SK-N-SH (cell line): ENCODE measurements around the gene ZNF827. TPM values are rescaled to one million over a fixed set of nuclear protein-coding genes. Genes with fewer than 3 reads are reported as not detected.

ENCODE experiments used
- CTCF ChIA-PET: fragments of 300-600, 350-600 bp; formaldehyde crosslinking; extraction: SDS; loops from one replicate; lab custom pipeline; 2021; lab: Yijun Ruan, JAX
- POLR2A ChIA-PET: fragments of 350-600 bp; sonication (Branson Sonifier 250); formaldehyde crosslinking; extraction: SDS; loops from one replicate; lab custom pipeline; 2020; ENCODE audit warnings: antibody characterized with exemption, inconsistent platforms; lab: Yijun Ruan, JAX
- DNase-seq: peaks from one replicate; pipeline ENCODE4 v3.0.0; 2012
- H2AFZ ChIP-seq: fragments of 200-600 bp; sonication (generic); 2 replicates; pipeline ENCODE4 v1.8.1; 2016; ENCODE audit warnings: antibody characterized with exemption, mild to moderate bottlenecking, low read depth
- H3F3A ChIP-seq: fragments of 200-600 bp; sonication (generic); replicated peaks from 2 replicates; pipeline ENCODE3; 2016; ENCODE audit warnings: antibody characterized with exemption, mild to moderate bottlenecking; ENCODE audit not compliant: insufficient read depth
- H3K27ac ChIP-seq, 2 experiments: fragments of 200-500 bp in 1 of 2; fragments of 200-600 bp in 1 of 2; sonication (Bioruptor generic) in 1 of 2; sonication (generic), shearing (Covaris generic) in 1 of 2; 2 replicates each; pipeline versions ENCODE4 v1.5.1 to v1.6.1; 2014 to 2016; ENCODE audit warnings: low read depth in 2 of 2, inconsistent platforms in 1 of 2, low read length in 1 of 2, mild to moderate bottlenecking in 1 of 2, mixed read lengths in 1 of 2
- H3K27me3 ChIP-seq: fragments of 200-600 bp; sonication (generic), shearing (Covaris generic); 2 replicates; pipeline ENCODE4 v1.6.1; 2016; ENCODE audit warnings: mixed run types; ENCODE audit not compliant: insufficient read depth
- H3K36me3 ChIP-seq, 2 experiments: fragments of 200-500 bp in 1 of 2; fragments of 200-600 bp in 1 of 2; sonication (Bioruptor generic) in 1 of 2; sonication (generic) in 1 of 2; replicated peaks in 1 of 2; 2 replicates each; pipeline versions ENCODE3 to v1.5.1; 2014 to 2016; ENCODE audit warnings: low read length in 1 of 2, mild to moderate bottlenecking in 1 of 2; ENCODE audit not compliant: insufficient read depth in 2 of 2, control insufficient read depth in 1 of 2
- H3K4me1 ChIP-seq, 2 experiments: fragments of 200-500 bp in 1 of 2; fragments of 200-600 bp in 1 of 2; sonication (Bioruptor generic) in 1 of 2; sonication (generic), shearing (Covaris generic) in 1 of 2; 2 replicates each; pipeline versions ENCODE4 v1.5.1 to v1.6.1; 2014 to 2016; ENCODE audit warnings: low read depth in 1 of 2, low read length in 1 of 2, mixed run types in 1 of 2; ENCODE audit not compliant: insufficient read depth in 2 of 2, control insufficient read depth in 1 of 2
- H3K4me2 ChIP-seq: fragments of 200-600 bp; sonication (generic), shearing (Covaris generic); 2 replicates; pipeline ENCODE4 v1.6.1; 2017; ENCODE audit warnings: mixed run types
- H3K4me3 ChIP-seq, 2 experiments: fragments of 200-500 bp in 1 of 2; fragments of 200-600 bp in 1 of 2; sonication (Bioruptor generic) in 1 of 2; sonication (generic), shearing (Covaris generic) in 1 of 2; 2 replicates each; pipeline versions ENCODE4 v1.5.1 to v1.8.1; 2014 to 2016; ENCODE audit warnings: low read depth in 2 of 2, inconsistent platforms in 1 of 2, low read length in 1 of 2, mild to moderate bottlenecking in 1 of 2, mixed read lengths in 1 of 2, moderate library complexity in 1 of 2
- H3K79me2 ChIP-seq: fragments of 200-600 bp; sonication (generic); 2 replicates; pipeline ENCODE4 v1.8.1; 2017; ENCODE audit warnings: mild to moderate bottlenecking; ENCODE audit not compliant: insufficient read depth
- H3K9ac ChIP-seq: fragments of 200-600 bp; sonication (generic); 2 replicates; pipeline ENCODE4 v1.6.1; 2017; ENCODE audit warnings: mixed run types
- H3K9me2 ChIP-seq: fragments of 200-600 bp; sonication (generic); 2 replicates; pipeline ENCODE4 v1.6.1; 2017; ENCODE audit warnings: mixed run types
- H3K9me3 ChIP-seq: fragments of 200-600 bp; sonication (generic); 2 replicates; pipeline ENCODE4 v1.6.1; 2017; ENCODE audit warnings: mixed run types, mild to moderate bottlenecking, moderate library complexity
- H4K20me1 ChIP-seq: fragments of 200-600 bp; sonication (generic); 2 replicates; pipeline ENCODE4 v1.6.1; 2017; ENCODE audit warnings: mild to moderate bottlenecking, mixed run types; ENCODE audit not compliant: insufficient read depth
- CHD2 ChIP-seq: fragments of 150-350 bp; IDR thresholded peaks from 2 replicates; pipeline ENCODE4 v1.6.1; 2018; ENCODE audit warnings: low read length; ENCODE audit not compliant: partially characterized antibody
- ELF1 ChIP-seq: IDR thresholded peaks from 2 replicates; pipeline ENCODE4 v1.4.0; 2012
- EP300 ChIP-seq, 2 experiments: IDR thresholded peaks; 2 replicates each; pipeline versions ENCODE4 v1.4.0 to v1.6.1; 2012; ENCODE audit warnings: borderline replicate concordance in 1 of 2, low read depth in 1 of 2, low read length in 1 of 2
- EZH2phosphoT487 ChIP-seq: fragments of 200-600 bp; sonication (generic); IDR thresholded peaks from 2 replicates; pipeline ENCODE4 v1.6.1; 2017; ENCODE audit warnings: low read depth, mixed run types, mild to moderate bottlenecking, antibody characterized with exemption, moderate library complexity, borderline replicate concordance
- FOSL2 ChIP-seq: IDR thresholded peaks from 2 replicates; pipeline ENCODE4 v1.4.0; 2012; ENCODE audit warnings: low read depth, mild to moderate bottlenecking, moderate library complexity, borderline replicate concordance
- FOXJ3 ChIP-seq: sonication (generic); formaldehyde crosslinking; IDR thresholded peaks from 2 replicates; pipeline ENCODE4 v1.5.1; 2020; ENCODE audit warnings: mild to moderate bottlenecking, missing genetic modification reagents
- GATA2 ChIP-seq: sonication (generic); formaldehyde crosslinking; IDR thresholded peaks from 2 replicates; pipeline ENCODE4 v1.5.0; 2020; ENCODE audit warnings: mild to moderate bottlenecking, missing genetic modification reagents
- MAX ChIP-seq: IDR thresholded peaks from 2 replicates; pipeline ENCODE4 v1.4.0; 2012; ENCODE audit warnings: low read depth
- NRF1 ChIP-seq: IDR thresholded peaks from 2 replicates; pipeline ENCODE4 v1.6.1; 2012; ENCODE audit warnings: low read depth, mild to moderate bottlenecking, low read length
- PBX3 ChIP-seq: IDR thresholded peaks from 2 replicates; pipeline ENCODE4; 2012
- RAD21 ChIP-seq: IDR thresholded peaks from 2 replicates; pipeline ENCODE4 v1.6.1; 2012; ENCODE audit warnings: mild to moderate bottlenecking, low read length
- REST ChIP-seq: IDR thresholded peaks from 2 replicates; pipeline ENCODE4 v1.6.1; 2012; ENCODE audit warnings: mild to moderate bottlenecking, low read depth, low read length, moderate library complexity
- RFX5 ChIP-seq: IDR thresholded peaks from 2 replicates; pipeline ENCODE4 v1.6.1; 2012; ENCODE audit warnings: mild to moderate bottlenecking, improper control_type of control experiment, low read length
- TCF12 ChIP-seq: IDR thresholded peaks from 2 replicates; pipeline ENCODE4 v1.4.0; 2012
- USF2 ChIP-seq: fragments of 150-350 bp; IDR thresholded peaks from 2 replicates; pipeline ENCODE4 v1.6.1; 2017; ENCODE audit warnings: antibody characterized with exemption, low read length, low read depth, borderline replicate concordance
- YY1 ChIP-seq: IDR thresholded peaks from 2 replicates; pipeline ENCODE4 v1.4.0; 2012; ENCODE audit warnings: low read depth, mild to moderate bottlenecking
- ZBTB33 ChIP-seq: IDR thresholded peaks from 2 replicates; pipeline ENCODE4 v1.4.0; 2012; ENCODE audit warnings: low read depth, borderline replicate concordance
- WGBS: methylation state at CpG from one replicate; pipeline ENCODE4 v1.1.6; 2017; ENCODE audit warnings: low lambda C conversion rate; 5-methylcytosine and 5-hydroxymethylcytosine counted together
- polyA plus RNA-seq, 3 experiments: library from polyadenylated mRNA; depleted of rRNA; stranded (reverse); fragments of >200 nt; gene quantifications; 2 replicates each; pipeline ENCODE4 v1.2.3, GENCODE V29; 2012

The ZNF827 gene
- polyA plus RNA-seq, 1 of the 3 experiments (the other 2 are of a cell fraction) = 23.2 TPM

GRCh38 chr4:145939441-145939750, 773 bp upstream of the ZNF827 start:
- no peaks in the 10 kb centered on the region for H3K9me2 ChIP-seq
- ChIA-PET POLR2A (interaction anchor here (0.7 to 0.8 kb wide), 2 partner anchors 8 to 206 kb away, joined by 3 read pairs; no protein-coding TSS in a partner anchor), CTCF (interaction anchor here (0.7 to 3.9 kb wide), 2 partner anchors 16 to 99 kb away, joined by 3 to 20 read pairs; no protein-coding TSS in a partner anchor)
- DNase-seq = no peak
- TF ChIP-seq YY1 (no peak), ZBTB33 (no peak), GATA2 (CRISPR knock-in tag) (no peak), RFX5 (no peak), EZH2phosphoT487 (no peak), CHD2 (no peak), NRF1 (no peak), FOXJ3 (CRISPR knock-in tag) (no peak), FOSL2 (no peak), ELF1 (no peak), USF2 (no peak), PBX3 (no peak)
- H3F3A ChIP-seq = peaks cover 14% of the 10 kb centered on the region
- peak overlapping the region; percentile 82 for H3K4me2 ChIP-seq
- no peaks in the 10 kb centered on the region for H3K9me3 ChIP-seq
- H2AFZ ChIP-seq = peak overlapping the region; percentile 43
- peaks cover 15 to 23% of the 10 kb centered on the region in 2 experiments for H3K4me1 ChIP-seq
- H4K20me1 ChIP-seq = no peaks in the 10 kb centered on the region
- peak overlapping the region; percentile 76 to 89; a peak in 3 of 4 replicates for H3K4me3 ChIP-seq
- no peaks in the 10 kb centered on the region for H3K27me3 ChIP-seq
- no peaks in the 10 kb centered on the region for H3K36me3 ChIP-seq
- WGBS = 31% methylated on average over 2 of the region's 2 CpGs
- H3K79me2 ChIP-seq = peaks cover 36% of the 10 kb centered on the region
- H3K27ac ChIP-seq = peak overlapping the region; percentile 82 to 97
- H3K9ac ChIP-seq = peak overlapping the region; percentile 99

GRCh38 chr4:145937971-145938611, 532 bp downstream of the ZNF827 start:
- H3K27ac ChIP-seq = peak overlapping the region; percentile 82 to 97
- TF ChIP-seq MAX = no peak
- TF ChIP-seq EP300 (IDR thresholded peaks at IDR 0.05; ENCODE audit: borderline replicate concordance in 1 of 2, low read depth in 1 of 2, low read length in 1 of 2) = no peak
- no peak for TF ChIP-seq RAD21
- TF ChIP-seq YY1 = peak; percentile 83
- TF ChIP-seq PBX3 = no peak
- TF ChIP-seq NRF1 = no peak
- no peak for TF ChIP-seq TCF12
- 0 out of 2 replicates have a peak, but pooled peaks have one; percentile 8 for TF ChIP-seq REST

More at GRCh38 chr4:145937971-145938611, 532 bp downstream of the ZNF827 start:
- H3K79me2 ChIP-seq = peaks cover 49% of the 10 kb centered on the region
- peak overlapping the region; percentile 82 for H3K4me2 ChIP-seq
- H3K9me2 ChIP-seq = no peaks in the 10 kb centered on the region
- no peaks in the 10 kb centered on the region for H3K27me3 ChIP-seq
- DNase-seq = peak; percentile 60
- H3K36me3 ChIP-seq = peaks cover 0 to 4% of the 10 kb centered on the region in 2 experiments
- H3K9me3 ChIP-seq = no peaks in the 10 kb centered on the region
- CTCF ChIA-PET = no interaction called here
- peak overlapping the region; percentile 99 for H3K9ac ChIP-seq
- H3K4me1 ChIP-seq = peaks cover 24 to 36% of the 10 kb centered on the region in 2 experiments
- POLR2A ChIA-PET = interaction anchor here (0.9 kb wide), 1 partner anchor 299 kb away, joined by 4 read pairs; no protein-coding TSS in a partner anchor
- under 1% methylated on average over 18 of the region's 18 CpGs for WGBS
- peaks cover 14% of the 10 kb centered on the region for H3F3A ChIP-seq
- peak overlapping the region; percentile 76 to 89 for H3K4me3 ChIP-seq
- H4K20me1 ChIP-seq = no peaks in the 10 kb centered on the region
- H2AFZ ChIP-seq = peak overlapping the region; percentile 43; the same call in 1 of the 2 replicates
